ENCODE measurements around the gene GALNS.
"Not testable (repeated sequence)": the region's sequence is repeated elsewhere in the genome, so short reads cannot be mapped to it uniquely, and the experiment has no call there.

Gene GALNS

GRCh38 chr16:88792668-88793250 lies 64.0 kb downstream of the GALNS start:
- Histone ChIP-seq H3K9ac (ENCODE audit: insufficient read length) (no peak overlapping the region), H3K36me3 (ENCODE audit: insufficient read depth, low read length) (no peaks in the 10 kb centered on the region), H3K9me3 (ENCODE audit: low read depth, low read length) (no peaks in the 10 kb centered on the region), H3K27ac (no peak overlapping the region), H3K4me3 (no peak overlapping the region)
- TF ChIP-seq POLR2AphosphoS5 (IDR thresholded peaks at IDR 0.05; ENCODE audit: borderline replicate concordance, low read depth, low read length) (no peak), FOXP2 (optimal IDR thresholded peaks at IDR 0.05; ENCODE audit: control extremely low read depth, extremely low read length, insufficient read depth) (no peak), EZH2 (IDR thresholded peaks at IDR 0.05) (no peak)
- no peak for DNase-seq (ENCODE audit: low read depth, low spot score)

GRCh38 chr16:88792078-88792550 lies 64.6 kb downstream of the GALNS start:
- no peaks in the 10 kb centered on the region for H3K9me3 ChIP-seq (ENCODE audit: low read depth, low read length)
- TF ChIP-seq FOXP2 (optimal IDR thresholded peaks at IDR 0.05; ENCODE audit: control extremely low read depth, extremely low read length, insufficient read depth) (no peak), EZH2 (IDR thresholded peaks at IDR 0.05) (no peak), POLR2AphosphoS5 (IDR thresholded peaks at IDR 0.05; ENCODE audit: borderline replicate concordance, low read depth, low read length) (no peak)
- H3K36me3 ChIP-seq (ENCODE audit: insufficient read depth, low read length) = no peaks in the 10 kb centered on the region
- no peak overlapping the region for H3K4me3 ChIP-seq
- no peak overlapping the region for H3K9ac ChIP-seq (ENCODE audit: insufficient read length)
- no peak for DNase-seq (ENCODE audit: low read depth, low spot score)
- H3K27ac ChIP-seq = no peak overlapping the region

DNA sequence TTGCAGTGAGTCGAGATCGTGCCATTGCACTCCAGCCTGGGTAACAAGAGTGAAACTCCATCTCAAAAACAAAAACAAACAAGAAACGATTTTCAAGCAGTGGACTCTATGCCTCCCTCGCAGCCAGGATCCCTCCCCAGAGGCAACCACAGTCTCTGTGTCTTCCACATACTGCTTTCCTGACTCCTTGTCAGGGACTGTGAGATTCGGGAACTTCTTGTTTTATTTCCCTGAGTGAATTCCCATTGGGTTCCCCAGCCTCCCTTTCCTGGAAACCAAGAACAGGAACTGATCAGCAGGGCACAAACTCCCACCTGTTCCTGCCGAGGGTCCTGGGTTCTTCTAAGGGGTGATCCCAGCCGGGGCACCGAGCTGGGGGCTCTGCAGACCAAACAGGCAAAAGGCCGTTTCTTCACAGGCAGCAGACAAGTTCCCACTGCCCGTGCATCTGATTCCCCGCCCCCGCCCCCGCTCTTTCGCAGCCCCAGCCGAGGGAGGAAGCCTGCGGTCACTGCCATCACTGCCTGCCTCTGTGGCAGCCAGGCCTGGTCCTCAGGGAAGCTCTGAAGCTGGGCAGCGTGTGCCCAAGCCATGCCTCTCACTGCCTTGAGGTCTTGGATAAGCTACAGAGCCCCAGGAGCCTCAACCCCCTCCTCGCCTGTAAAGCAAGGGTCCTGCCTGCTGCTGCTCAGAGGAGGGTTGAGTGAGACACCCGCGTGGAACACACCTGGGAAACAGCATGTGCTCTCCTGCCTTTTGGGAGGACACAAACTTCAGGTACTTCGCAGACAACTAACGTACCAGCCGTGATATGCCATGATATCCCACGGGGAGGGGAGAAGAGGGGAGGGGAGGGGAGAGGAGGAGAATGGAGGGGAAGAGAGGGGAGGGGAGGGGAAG lies 66.2 kb downstream of the GALNS start:
- no peak for DNase-seq (ENCODE audit: low read depth, low spot score)
- Histone ChIP-seq H3K36me3 (ENCODE audit: insufficient read depth, low read length) (no peaks in the 10 kb centered on the region), H3K9me3 (ENCODE audit: low read depth, low read length) (no peaks in the 10 kb centered on the region), H3K4me3 (no peak overlapping the region), H3K27ac (no peak overlapping the region), H3K9ac (ENCODE audit: insufficient read length) (no peak overlapping the region)
- no peak for TF ChIP-seq POLR2AphosphoS5 (IDR thresholded peaks at IDR 0.05; ENCODE audit: borderline replicate concordance, low read depth, low read length)
- no peak for TF ChIP-seq FOXP2 (optimal IDR thresholded peaks at IDR 0.05; ENCODE audit: control extremely low read depth, extremely low read length, insufficient read depth)

GRCh38 chr16:88789594-88789993 lies 67.2 kb downstream of the GALNS start:
- Histone ChIP-seq H3K27ac (no peak overlapping the region), H3K9ac (ENCODE audit: insufficient read length) (no peak overlapping the region), H3K4me3 (no peak overlapping the region), H3K9me3 (ENCODE audit: low read depth, low read length) (no peaks in the 10 kb centered on the region), H3K36me3 (ENCODE audit: insufficient read depth, low read length) (no peaks in the 10 kb centered on the region)
- no peak for DNase-seq (ENCODE audit: low read depth, low spot score)
- no peak for TF ChIP-seq FOXP2 (optimal IDR thresholded peaks at IDR 0.05; ENCODE audit: control extremely low read depth, extremely low read length, insufficient read depth)
- no peak for TF ChIP-seq EZH2 (IDR thresholded peaks at IDR 0.05)
- TF ChIP-seq POLR2AphosphoS5 (IDR thresholded peaks at IDR 0.05; ENCODE audit: borderline replicate concordance, low read depth, low read length) = no peak

DNA sequence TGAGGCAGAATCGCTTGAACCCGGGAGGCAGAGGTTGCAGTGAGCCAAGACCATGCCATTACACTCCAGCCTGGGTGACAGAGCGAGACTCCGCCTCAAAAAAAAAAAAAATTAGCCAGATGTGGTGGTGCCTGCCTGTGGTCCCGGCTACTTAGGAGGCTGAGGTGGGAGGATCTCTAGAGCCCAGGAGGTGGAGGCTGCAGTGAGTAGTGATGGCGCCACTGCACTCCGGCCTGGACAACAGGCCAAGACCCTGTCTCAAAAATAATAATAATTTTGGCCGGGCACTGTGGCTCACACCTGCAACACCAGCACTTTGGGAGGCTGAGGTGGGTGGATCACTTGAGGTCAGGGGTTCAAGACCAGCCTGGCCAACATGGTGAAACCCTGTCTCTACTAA lies 68.0 kb downstream of the GALNS start:
- not testable (repeated sequence) for DNase-seq (ENCODE audit: low read depth, low spot score); H3K4me3 ChIP-seq; H3K9ac ChIP-seq (ENCODE audit: insufficient read length); H3K9me3 ChIP-seq (ENCODE audit: low read depth, low read length); H3K36me3 ChIP-seq (ENCODE audit: insufficient read depth, low read length); H3K27ac ChIP-seq

DNA sequence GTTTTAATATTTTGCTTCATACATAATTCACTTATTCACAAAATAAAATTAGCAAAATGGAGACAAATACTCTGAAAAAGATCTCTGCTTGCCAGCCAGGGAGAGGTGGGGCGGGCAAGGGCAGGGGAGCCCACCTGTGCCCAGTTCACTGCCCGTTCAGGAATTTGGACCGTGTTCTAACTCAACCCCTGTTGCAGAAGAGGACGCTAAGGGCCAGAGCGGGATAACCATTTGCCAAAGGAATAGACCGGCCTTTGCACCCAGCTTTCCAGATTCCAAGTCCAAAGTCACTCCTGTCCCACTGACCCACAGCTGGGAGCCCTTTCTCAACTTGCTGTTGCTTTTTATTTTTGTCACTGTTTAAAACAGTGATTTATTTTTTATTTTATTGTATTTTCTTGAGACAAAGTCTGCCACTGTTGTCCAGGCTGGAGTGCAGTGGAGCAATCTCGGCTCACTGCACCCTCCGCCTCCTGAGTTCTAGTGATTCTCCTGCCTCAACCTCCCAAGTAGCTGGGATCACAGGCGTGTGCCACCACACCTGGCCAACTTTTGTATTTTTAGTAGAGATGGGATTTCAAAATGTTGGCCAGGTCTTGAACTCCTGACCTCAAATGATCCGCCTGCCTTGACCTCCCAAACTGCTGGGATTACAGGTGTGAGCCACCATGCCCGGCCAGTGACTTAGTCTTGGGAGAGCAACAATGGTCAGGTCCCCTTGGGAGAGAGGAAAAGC lies 69.0 kb downstream of the GALNS start:
- DNase-seq (ENCODE audit: low read depth, low spot score) = no peak
- TF ChIP-seq EZH2 (IDR thresholded peaks at IDR 0.05) = no peak
- TF ChIP-seq POLR2AphosphoS5 (IDR thresholded peaks at IDR 0.05; ENCODE audit: borderline replicate concordance, low read depth, low read length) = no peak
- TF ChIP-seq FOXP2 (optimal IDR thresholded peaks at IDR 0.05; ENCODE audit: control extremely low read depth, extremely low read length, insufficient read depth) = no peak
- Histone ChIP-seq H3K4me3 (no peak overlapping the region), H3K27ac (no peak overlapping the region), H3K36me3 (ENCODE audit: insufficient read depth, low read length) (no peaks in the 10 kb centered on the region), H3K9ac (ENCODE audit: insufficient read length) (no peak overlapping the region), H3K9me3 (ENCODE audit: low read depth, low read length) (no peaks in the 10 kb centered on the region)

DNA sequence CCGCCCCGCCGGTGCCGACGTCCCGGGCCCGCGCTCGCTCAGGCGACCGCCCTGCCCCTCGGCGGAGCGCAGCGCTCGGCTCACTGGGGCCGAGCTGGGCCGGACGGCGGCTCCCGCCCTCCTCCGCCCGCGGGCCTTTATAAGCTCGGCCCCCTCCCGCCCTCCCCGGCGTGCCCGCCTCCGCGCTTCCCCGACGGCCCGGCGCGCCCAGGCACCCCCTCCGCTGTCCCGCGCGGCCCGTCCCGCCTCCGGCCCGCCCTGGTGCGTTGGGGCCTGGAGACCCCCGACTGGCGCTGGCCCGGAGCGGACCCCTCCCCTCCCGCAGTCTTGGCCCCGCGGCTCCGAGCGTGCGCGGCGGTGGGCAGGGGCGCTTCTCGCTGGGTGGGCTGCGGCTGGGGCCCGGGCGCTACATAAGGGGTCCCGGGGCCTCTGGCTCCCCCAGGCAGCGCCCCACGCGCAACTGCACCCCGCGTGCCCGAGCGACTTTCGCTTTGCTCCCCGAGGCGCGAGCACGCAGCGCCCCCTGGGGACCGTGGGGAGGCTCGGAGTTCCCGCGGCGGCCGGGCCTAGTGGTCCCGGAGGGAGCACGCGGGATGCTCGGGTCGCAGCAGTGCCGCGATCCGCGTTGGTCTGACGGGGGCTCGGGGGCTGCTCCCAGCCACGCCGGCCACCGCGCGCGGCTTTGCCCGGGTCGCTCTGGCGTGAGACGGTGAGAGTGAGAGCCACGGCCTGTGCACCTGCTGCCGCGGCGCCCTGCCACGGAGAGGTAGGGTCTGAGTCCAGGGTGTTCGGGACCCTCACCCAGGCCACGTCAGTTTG lies 71.4 kb downstream of the GALNS start, which contains the start of gene PIEZO1:
PIEZO1 (minus strand) TSS at position 115 of the 819 bp plus-strand sequence. CDS start 256 bp downstream, outside the sequence.
- H3K9ac ChIP-seq (ENCODE audit: insufficient read length) = peak within 1 kb of the TSS; percentile 79
- peak within 1 kb of the TSS; percentile 80 for H3K4me3 ChIP-seq
- H3K27ac ChIP-seq = peak within 1 kb of the TSS; percentile 83
- no peak for TF ChIP-seq EZH2 (IDR thresholded peaks at IDR 0.05)
- TF ChIP-seq POLR2AphosphoS5 (IDR thresholded peaks at IDR 0.05; ENCODE audit: borderline replicate concordance, low read depth, low read length) = no peak; the same call in 1 of the 2 replicates
- no peaks in the 10 kb centered on the region for H3K36me3 ChIP-seq (ENCODE audit: insufficient read depth, low read length)
- DNase-seq (ENCODE audit: low read depth, low spot score) = no peak
- H3K9me3 ChIP-seq (ENCODE audit: low read depth, low read length) = no peaks in the 10 kb centered on the region

DNA sequence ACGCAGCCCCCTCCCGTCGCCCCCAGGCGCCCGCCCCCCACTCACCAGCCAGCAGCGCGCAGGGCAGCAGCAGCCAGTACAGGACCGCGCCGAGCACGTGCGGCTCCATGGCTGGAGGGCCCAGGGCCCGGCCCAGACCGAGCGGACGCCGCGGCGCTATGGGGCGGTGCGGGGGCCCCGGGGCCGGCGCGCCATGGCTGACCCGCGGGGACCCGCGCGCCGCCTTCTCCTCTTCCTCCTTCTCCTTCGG lies 72.0 kb downstream of the GALNS start:
- Histone ChIP-seq H3K27ac (peak overlapping the region; percentile 83), H3K9ac (ENCODE audit: insufficient read length) (peak overlapping the region; percentile 79), H3K9me3 (ENCODE audit: low read depth, low read length) (no peaks in the 10 kb centered on the region), H3K4me3 (peak overlapping the region; percentile 80), H3K36me3 (ENCODE audit: insufficient read depth, low read length) (no peaks in the 10 kb centered on the region)
- TF ChIP-seq FOXP2 (optimal IDR thresholded peaks at IDR 0.05; ENCODE audit: control extremely low read depth, extremely low read length, insufficient read depth) = no peak
- no peak for TF ChIP-seq EZH2 (IDR thresholded peaks at IDR 0.05)
- TF ChIP-seq POLR2AphosphoS5 (IDR thresholded peaks at IDR 0.05; ENCODE audit: borderline replicate concordance, low read depth, low read length) = no peak
- DNase-seq (ENCODE audit: low read depth, low spot score) = no peak

Measured in SK-N-MC (cell line).